Measurements from ENCODE around the gene BIRC3. TPM values are rescaled to one million over a fixed set of nuclear protein-coding genes. Genes with fewer than 3 reads are reported as not detected.

Gene BIRC3
- total and polyA plus RNA-seq, 8 donors = 4.8 to 47.3 (median 8.2) TPM

GRCh38 chr11:102384419-102385079 lies 67.3 kb downstream of the BIRC3 start:
- Histone ChIP-seq H3K27me3 (no peaks in the 10 kb centered on the region), H3K9me3 (no peaks in the 10 kb centered on the region), H3K4me3 (no peak overlapping the region), H3K27ac (no peak overlapping the region), H3K36me3 (peaks cover 0 to 24% (median 0%) of the 10 kb centered on the region in 3 donors), H3K4me1 (peaks cover 0 to 7% (median 0%) of the 10 kb centered on the region in 3 donors)
- 72 to 76% methylated on average over 15 of the region's 15 CpGs for WGBS, 2 donors
- ATAC-seq (peak in 1 of 4 donors; percentile 13), DNase-seq (no peak), FAIRE-seq (no peak)
- intact Hi-C loops (cut with DNase I) = no loop called here
- no peak for TF ChIP-seq CTCF (IDR thresholded peaks at IDR 0.05)

GRCh38 chr11:102385085-102386007 lies 68.1 kb downstream of the BIRC3 start:
- peaks cover 0 to 17% (median 0%) of the 10 kb centered on the region in 3 donors for H3K36me3 ChIP-seq
- FAIRE-seq (no peak), DNase-seq (no peak), ATAC-seq (no peak)
- no peaks in the 10 kb centered on the region for H3K27me3 ChIP-seq
- TF ChIP-seq CTCF (IDR thresholded peaks at IDR 0.05) = no peak
- H3K4me3 ChIP-seq = no peak overlapping the region
- H3K9me3 ChIP-seq = no peaks in the 10 kb centered on the region
- peak overlapping the region in 1 of 4 donors; percentile 15 for H3K27ac ChIP-seq
- H3K4me1 ChIP-seq = peaks cover 0 to 7% (median 0%) of the 10 kb centered on the region in 3 donors
- WGBS, 2 donors = 69 to 76% methylated on average over 5 of the region's 5 CpGs
- intact Hi-C loops (cut with DNase I) = no loop called here

GRCh38 chr11:102386136-102386734 lies 69.0 kb downstream of the BIRC3 start:
- ATAC-seq (no peak), FAIRE-seq (no peak)

GRCh38 chr11:102387043-102387781 lies 69.9 kb downstream of the BIRC3 start:
- Histone ChIP-seq H3K36me3 (peaks cover 0 to 11% (median 0%) of the 10 kb centered on the region in 3 donors), H3K9me3 (no peaks in the 10 kb centered on the region), H3K4me3 (no peak overlapping the region), H3K4me1 (peaks cover 0 to 5% (median 0%) of the 10 kb centered on the region in 3 donors), H3K27ac (no peak overlapping the region), H3K27me3 (no peaks in the 10 kb centered on the region)
- no peak for TF ChIP-seq CTCF (IDR thresholded peaks at IDR 0.05)
- intact Hi-C loops (cut with DNase I) = no loop called here
- DNase-seq = no peak
- ATAC-seq = no peak
- no peak for FAIRE-seq
- 90 to 92% methylated on average over 8 of the region's 8 CpGs for WGBS, 2 donors

More at GRCh38 chr11:102386136-102386734, 69.0 kb downstream of the BIRC3 start:
- Histone ChIP-seq H3K27ac (no peak overlapping the region), H3K27me3 (no peaks in the 10 kb centered on the region), H3K4me1 (peaks cover 0 to 7% (median 0%) of the 10 kb centered on the region in 3 donors), H3K4me3 (no peak overlapping the region), H3K36me3 (peaks cover 0 to 10% (median 0%) of the 10 kb centered on the region in 3 donors), H3K9me3 (no peaks in the 10 kb centered on the region)
- intact Hi-C loops (cut with DNase I) = no loop called here
- no peak for TF ChIP-seq CTCF (IDR thresholded peaks at IDR 0.05)
- 75 to 78% methylated on average over 2 of the region's 2 CpGs for WGBS, 2 donors
- no peak for DNase-seq

Other genes with a start within 250 kb of the BIRC3 start
- gene YAP1, start 207.0 kb upstream of the BIRC3 start, total RNA-seq = 10 to 100 TPM; 15.3 to 46.5 (median 17.9) TPM
- 10 to 100 TPM in 1 of 2 donors, 1 to 10 TPM in 1; 8.7 to 14.2 TPM for gene YAP1, start 207.0 kb upstream of the BIRC3 start, polyA plus RNA-seq
- gene BIRC2, start 29.7 kb downstream of the BIRC3 start, total RNA-seq = 10 to 100 TPM; 20.2 to 39.1 (median 24.7) TPM
- gene BIRC2, start 29.7 kb downstream of the BIRC3 start, polyA plus RNA-seq = 10 to 100 TPM; 20.3 to 23.0 TPM
- gene TMEM123, start 135.3 kb downstream of the BIRC3 start, total RNA-seq = 100 to 1,000 TPM in 2 of 6 donors, 10 to 100 TPM in 4; 41.9 to 122 (median 63.0) TPM
- gene TMEM123, start 135.3 kb downstream of the BIRC3 start, polyA plus RNA-seq = 10 to 100 TPM; 18.7 to 39.0 TPM
- gene MMP7, start 213.3 kb downstream of the BIRC3 start, total RNA-seq = 100 to 1,000 TPM in 2 of 6 donors, 10 to 100 TPM in 4; 13.5 to 751 (median 34.2) TPM
- gene MMP7, start 213.3 kb downstream of the BIRC3 start, polyA plus RNA-seq = 10 to 100 TPM; 34.4 to 68.1 TPM